Measurements from ENCODE around the gene PPP1R13B.
A peak's percentile ranks its signal among the peaks of the same experiment; 100 is the strongest.

DNA sequence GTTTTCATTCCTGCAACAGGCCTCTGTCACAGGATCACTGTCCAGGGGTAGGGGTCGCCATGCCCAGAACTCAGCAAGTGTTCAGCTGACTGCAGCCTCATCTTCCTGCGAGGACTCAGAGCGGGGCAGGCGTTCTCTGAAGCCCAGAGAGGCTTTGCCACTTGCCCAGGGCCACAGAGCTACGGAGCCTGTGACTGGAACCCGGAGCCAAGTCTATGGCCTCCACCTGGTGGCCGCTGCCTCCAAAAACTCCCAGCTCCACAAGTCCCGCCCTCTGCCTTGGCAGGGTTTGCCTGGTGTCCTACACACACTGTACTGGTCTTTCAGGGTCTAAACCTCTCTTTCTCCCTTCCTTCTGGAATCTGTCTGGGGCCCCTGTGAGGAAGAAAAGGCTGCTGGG lies 8.7 kb upstream of the PPP1R13B start:
- TF ChIP-seq NANOG (IDR thresholded peaks at IDR 0.05; ENCODE audit: borderline replicate concordance): no peak
- TF ChIP-seq, protein P1, sequence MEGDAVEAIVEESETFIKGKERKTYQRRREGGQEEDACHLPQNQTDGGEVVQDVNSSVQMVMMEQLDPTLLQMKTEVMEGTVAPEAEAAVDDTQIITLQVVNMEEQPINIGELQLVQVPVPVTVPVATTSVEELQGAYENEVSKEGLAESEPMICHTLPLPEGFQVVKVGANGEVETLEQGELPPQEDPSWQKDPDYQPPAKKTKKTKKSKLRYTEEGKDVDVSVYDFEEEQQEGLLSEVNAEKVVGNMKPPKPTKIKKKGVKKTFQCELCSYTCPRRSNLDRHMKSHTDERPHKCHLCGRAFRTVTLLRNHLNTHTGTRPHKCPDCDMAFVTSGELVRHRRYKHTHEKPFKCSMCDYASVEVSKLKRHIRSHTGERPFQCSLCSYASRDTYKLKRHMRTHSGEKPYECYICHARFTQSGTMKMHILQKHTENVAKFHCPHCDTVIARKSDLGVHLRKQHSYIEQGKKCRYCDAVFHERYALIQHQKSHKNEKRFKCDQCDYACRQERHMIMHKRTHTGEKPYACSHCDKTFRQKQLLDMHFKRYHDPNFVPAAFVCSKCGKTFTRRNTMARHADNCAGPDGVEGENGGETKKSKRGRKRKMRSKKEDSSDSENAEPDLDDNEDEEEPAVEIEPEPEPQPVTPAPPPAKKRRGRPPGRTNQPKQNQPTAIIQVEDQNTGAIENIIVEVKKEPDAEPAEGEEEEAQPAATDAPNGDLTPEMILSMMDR (conservative IDR thresholded peaks at IDR 0.05; ENCODE audit: low read depth in 2 of 2): peak in 1 of 2 experiments; percentile 52; a peak in 2 of 4 replicates

All from GM23338 (cell line).